ENCODE results near the gene ITGB7.
A peak's percentile ranks its signal among the peaks of the same experiment; 100 is the strongest.

Gene ITGB7

GRCh38 chr12:53197011-53197640 is 9.9 kb downstream of the ITGB7 start:
- DNase-seq (ENCODE audit: low spot score) = no peak
- no peak overlapping the region for H2AFZ ChIP-seq (ENCODE audit: low read length)
- H2BK120ac ChIP-seq (ENCODE audit: low read depth, low read length) = no peak overlapping the region
- peak overlapping the region in 1 of 2 donors; percentile 24 for H3K4me3 ChIP-seq (ENCODE audit: low read length in 2 of 2)
- H2BK5ac ChIP-seq (ENCODE audit: low read length) = peak overlapping the region; percentile 10
- no peak overlapping the region for H3K27ac ChIP-seq (replicated peaks; ENCODE audit: low read length)
- peaks cover 3 to 4% of the 10 kb centered on the region in 2 donors for H3K36me3 ChIP-seq (replicated peaks in 1 of 2; ENCODE audit: control insufficient read depth in 2 of 2, insufficient read depth in 2 of 2, low read length in 2 of 2)
- H3K9me3 ChIP-seq (replicated peaks in 1 of 2; ENCODE audit: control insufficient read depth in 2 of 2, insufficient read depth in 1 of 2, low read depth in 1 of 2, low read length in 2 of 2) = no peaks in the 10 kb centered on the region
- peak overlapping the region; percentile 74 for H3K23ac ChIP-seq (ENCODE audit: low read depth, low read length, poor library complexity)
- no peak overlapping the region for H3K14ac ChIP-seq (ENCODE audit: low read length)
- no peak overlapping the region for H3K4ac ChIP-seq (ENCODE audit: low read length)
- no peak overlapping the region for H4K8ac ChIP-seq (ENCODE audit: low read depth, low read length)
- H3K79me1 ChIP-seq (ENCODE audit: low read depth, low read length) = no peaks in the 10 kb centered on the region
- peak overlapping the region; percentile 36 for H3K4me2 ChIP-seq (ENCODE audit: insufficient read depth, low read length, poor library complexity, severe bottlenecking)
- WGBS, 2 donors (ENCODE audit: extremely low coverage in 2 of 2, insufficient read length in 2 of 2, insufficient replicate concordance in 1 of 2) = no CpG with 5 or more reads among the region's 19 CpGs
- H3K27me3 ChIP-seq (ENCODE audit: control insufficient read depth in 3 of 3, insufficient read depth in 3 of 3, low read depth in 1 of 3, low read length in 3 of 3) = peaks cover 0 to 34% (median 31%) of the 10 kb centered on the region in 3 experiments
- peak overlapping the region; percentile 45 for H3K9ac ChIP-seq (ENCODE audit: low read depth, low read length, poor library complexity)
- no peak overlapping the region for H4K91ac ChIP-seq (ENCODE audit: low read depth, low read length, poor library complexity)
- peak overlapping the region; percentile 63 for H2BK12ac ChIP-seq (ENCODE audit: low read length)
- peak overlapping the region; percentile 62 for H2BK15ac ChIP-seq (ENCODE audit: low read length)
- H2AK5ac ChIP-seq (ENCODE audit: low read depth, low read length) = peak overlapping the region; percentile 87
- H3K4me1 ChIP-seq (ENCODE audit: control insufficient read depth in 2 of 2, insufficient read depth in 1 of 2, low read depth in 1 of 2, low read length in 2 of 2) = peaks cover 2 to 10% of the 10 kb centered on the region in 2 donors
- peak overlapping the region; percentile 71 for H3K18ac ChIP-seq (ENCODE audit: low read length)

GRCh38 chr12:53196486-53196885 is 10.6 kb downstream of the ITGB7 start:
- no peak overlapping the region for H4K91ac ChIP-seq (ENCODE audit: low read depth, low read length, poor library complexity)
- H2BK12ac ChIP-seq (ENCODE audit: low read length) = no peak overlapping the region
- no peak overlapping the region for H3K9ac ChIP-seq (ENCODE audit: low read depth, low read length, poor library complexity)
- H3K4me1 ChIP-seq (ENCODE audit: control insufficient read depth in 2 of 2, insufficient read depth in 1 of 2, low read depth in 1 of 2, low read length in 2 of 2) = peaks cover 2 to 8% of the 10 kb centered on the region in 2 donors
- H3K4me2 ChIP-seq (ENCODE audit: insufficient read depth, low read length, poor library complexity, severe bottlenecking) = no peak overlapping the region
- H2BK120ac ChIP-seq (ENCODE audit: low read depth, low read length) = no peak overlapping the region
- no peak overlapping the region for H3K27ac ChIP-seq (replicated peaks; ENCODE audit: low read length)
- peaks cover 4 to 9% of the 10 kb centered on the region in 2 donors for H3K36me3 ChIP-seq (replicated peaks in 1 of 2; ENCODE audit: control insufficient read depth in 2 of 2, insufficient read depth in 2 of 2, low read length in 2 of 2)
- peaks cover 0 to 34% (median 31%) of the 10 kb centered on the region in 3 experiments for H3K27me3 ChIP-seq (ENCODE audit: control insufficient read depth in 3 of 3, insufficient read depth in 3 of 3, low read depth in 1 of 3, low read length in 3 of 3)
- no peak overlapping the region for H2AFZ ChIP-seq (ENCODE audit: low read length)
- H3K9me3 ChIP-seq (replicated peaks in 1 of 2; ENCODE audit: control insufficient read depth in 2 of 2, insufficient read depth in 1 of 2, low read depth in 1 of 2, low read length in 2 of 2) = no peaks in the 10 kb centered on the region
- peak overlapping the region; percentile 40 for H3K14ac ChIP-seq (ENCODE audit: low read length)
- whole genome bisulfite sequencing, 2 donors (ENCODE audit: extremely low coverage in 2 of 2, insufficient read length in 2 of 2, insufficient replicate concordance in 1 of 2) = no CpG with 5 or more reads among the region's 14 CpGs
- H2BK5ac ChIP-seq (ENCODE audit: low read length) = no peak overlapping the region
- DNase-seq (ENCODE audit: low spot score) = no peak
- H3K4ac ChIP-seq (ENCODE audit: low read length) = no peak overlapping the region
- H3K18ac ChIP-seq (ENCODE audit: low read length) = no peak overlapping the region
- peak overlapping the region in 1 of 2 donors; percentile 37 for H3K4me3 ChIP-seq (ENCODE audit: low read length in 2 of 2)
- H3K79me1 ChIP-seq (ENCODE audit: low read depth, low read length) = no peaks in the 10 kb centered on the region
- no peak overlapping the region for H2AK5ac ChIP-seq (ENCODE audit: low read depth, low read length)
- H3K23ac ChIP-seq (ENCODE audit: low read depth, low read length, poor library complexity) = no peak overlapping the region
- peak overlapping the region; percentile 45 for H2BK15ac ChIP-seq (ENCODE audit: low read length)
- H4K8ac ChIP-seq (ENCODE audit: low read depth, low read length) = no peak overlapping the region

- Histone ChIP-seq H3K9ac (ENCODE audit: low read depth, low read length, poor library complexity) (peak overlapping the region; percentile 25), H3K18ac (ENCODE audit: low read length) (no peak overlapping the region), H3K4ac (ENCODE audit: low read length) (no peak overlapping the region), H4K8ac (ENCODE audit: low read depth, low read length) (no peak overlapping the region), H2BK120ac (ENCODE audit: low read depth, low read length) (no peak overlapping the region), H2BK15ac (ENCODE audit: low read length) (no peak overlapping the region), H3K9me3 (replicated peaks in 1 of 2; ENCODE audit: control insufficient read depth in 2 of 2, insufficient read depth in 1 of 2, low read depth in 1 of 2, low read length in 2 of 2) (no peaks in the 10 kb centered on the region), H3K4me3 (ENCODE audit: low read length in 2 of 2) (no peak overlapping the region), H3K27ac (replicated peaks; ENCODE audit: low read length) (no peak overlapping the region), H4K91ac (ENCODE audit: low read depth, low read length, poor library complexity) (no peak overlapping the region), H2AK5ac (ENCODE audit: low read depth, low read length) (no peak overlapping the region), H3K4me2 (ENCODE audit: insufficient read depth, low read length, poor library complexity, severe bottlenecking) (no peak overlapping the region), H3K14ac (ENCODE audit: low read length) (no peak overlapping the region), H2AFZ (ENCODE audit: low read length) (no peak overlapping the region), H3K4me1 (ENCODE audit: control insufficient read depth in 2 of 2, insufficient read depth in 1 of 2, low read depth in 1 of 2, low read length in 2 of 2) (peaks cover under 1 to 2% of the 10 kb centered on the region in 2 donors), H3K23ac (ENCODE audit: low read depth, low read length, poor library complexity) (no peak overlapping the region), H2BK12ac (ENCODE audit: low read length) (no peak overlapping the region), H3K79me1 (ENCODE audit: low read depth, low read length) (no peaks in the 10 kb centered on the region), H3K27me3 (ENCODE audit: control insufficient read depth in 3 of 3, insufficient read depth in 3 of 3, low read depth in 1 of 3, low read length in 3 of 3) (peaks cover 0 to 34% (median 31%) of the 10 kb centered on the region in 3 experiments), H2BK5ac (ENCODE audit: low read length) (no peak overlapping the region), H3K36me3 (replicated peaks in 1 of 2; ENCODE audit: control insufficient read depth in 2 of 2, insufficient read depth in 2 of 2, low read length in 2 of 2) (peaks cover 10 to 14% of the 10 kb centered on the region in 2 donors)
- DNase-seq (ENCODE audit: low spot score) = no peak
- WGBS, 2 donors (ENCODE audit: extremely low coverage in 2 of 2, insufficient read length in 2 of 2, insufficient replicate concordance in 1 of 2) = no CpG with 5 or more reads among the region's 10 CpGs
Measured at GRCh38 chr12:53195516-53196420, 11.3 kb downstream of the ITGB7 start.

GRCh38 chr12:53194973-53195372 is 12.1 kb downstream of the ITGB7 start:
- WGBS, 2 donors (ENCODE audit: extremely low coverage in 2 of 2, insufficient read length in 2 of 2, insufficient replicate concordance in 1 of 2) = no CpG with 5 or more reads among the region's 1 CpG
- H3K9me3 ChIP-seq (replicated peaks in 1 of 2; ENCODE audit: control insufficient read depth in 2 of 2, insufficient read depth in 1 of 2, low read depth in 1 of 2, low read length in 2 of 2) = no peaks in the 10 kb centered on the region
- no peak overlapping the region for H4K8ac ChIP-seq (ENCODE audit: low read depth, low read length)
- no peak overlapping the region for H3K14ac ChIP-seq (ENCODE audit: low read length)
- no peak overlapping the region for H2BK15ac ChIP-seq (ENCODE audit: low read length)
- no peak overlapping the region for H3K23ac ChIP-seq (ENCODE audit: low read depth, low read length, poor library complexity)
- H3K27me3 ChIP-seq (ENCODE audit: control insufficient read depth in 3 of 3, insufficient read depth in 3 of 3, low read depth in 1 of 3, low read length in 3 of 3) = peaks cover 0 to 34% (median 31%) of the 10 kb centered on the region in 3 experiments
- no peak overlapping the region for H2AK5ac ChIP-seq (ENCODE audit: low read depth, low read length)
- H3K4me1 ChIP-seq (ENCODE audit: control insufficient read depth in 2 of 2, insufficient read depth in 1 of 2, low read depth in 1 of 2, low read length in 2 of 2) = peaks cover 0 to 2% of the 10 kb centered on the region in 2 donors
- H3K18ac ChIP-seq (ENCODE audit: low read length) = no peak overlapping the region
- no peak overlapping the region for H3K4me3 ChIP-seq (ENCODE audit: low read length in 2 of 2)
- H3K9ac ChIP-seq (ENCODE audit: low read depth, low read length, poor library complexity) = no peak overlapping the region
- H2BK12ac ChIP-seq (ENCODE audit: low read length) = no peak overlapping the region
- no peak overlapping the region for H3K27ac ChIP-seq (replicated peaks; ENCODE audit: low read length)
- no peak overlapping the region for H2AFZ ChIP-seq (ENCODE audit: low read length)
- peaks cover 10 to 21% of the 10 kb centered on the region in 2 donors for H3K36me3 ChIP-seq (replicated peaks in 1 of 2; ENCODE audit: control insufficient read depth in 2 of 2, insufficient read depth in 2 of 2, low read length in 2 of 2)
- no peak for DNase-seq (ENCODE audit: low spot score)
- H2BK5ac ChIP-seq (ENCODE audit: low read length) = no peak overlapping the region
- H4K91ac ChIP-seq (ENCODE audit: low read depth, low read length, poor library complexity) = no peak overlapping the region
- no peaks in the 10 kb centered on the region for H3K79me1 ChIP-seq (ENCODE audit: low read depth, low read length)
- H3K4me2 ChIP-seq (ENCODE audit: insufficient read depth, low read length, poor library complexity, severe bottlenecking) = no peak overlapping the region
- no peak overlapping the region for H2BK120ac ChIP-seq (ENCODE audit: low read depth, low read length)
- H3K4ac ChIP-seq (ENCODE audit: low read length) = no peak overlapping the region

Measured in neuronal stem cell (in vitro differentiated cells).